Activated CD4-positive, alpha-beta T cell treated with anti-CD3 and anti-CD28 coated beads, Interleukin-2, amount 10 ng/mL, durations not matched to agents 7 days and 5 days (primary cell): ENCODE measurements around the gene ACADSB. TPM values are rescaled to one million over a fixed set of nuclear protein-coding genes. Genes with fewer than 3 reads are reported as not detected.
A peak's percentile ranks its signal among the peaks of the same experiment; 100 is the strongest.

Experiments
- CTCF ChIA-PET: fragments of 350-600 bp; sonication (Branson Sonifier 250); formaldehyde crosslinking; loops from one replicate; lab custom pipeline; 2021; ENCODE audit warnings: antibody characterized with exemption; lab: Charles Lee
- POLR2A ChIA-PET: fragments of 350-600 bp; sonication (Branson Sonifier 250); formaldehyde crosslinking; loops from one replicate; lab custom pipeline; 2021; ENCODE audit warnings: antibody characterized with exemption; lab: Charles Lee
- DNase-seq: peaks from one replicate; pipeline ENCODE4 v3.0.0-alpha.2; 2020
- H3K27ac Mint-ChIP-seq: one replicate; pipeline ENCODE4 v1.8.0; 2021; ENCODE audit warnings: mild to moderate bottlenecking, moderate library complexity, mixed read lengths
- H3K27me3 Mint-ChIP-seq: one replicate; pipeline ENCODE4 v1.8.0; 2021; ENCODE audit warnings: mixed read lengths
- H3K36me3 Mint-ChIP-seq: one replicate; pipeline ENCODE4 v1.8.0; 2021; ENCODE audit warnings: low read depth, mixed read lengths
- H3K4me1 Mint-ChIP-seq: one replicate; pipeline ENCODE4 v1.8.0; 2021; ENCODE audit warnings: mixed read lengths
- H3K4me3 Mint-ChIP-seq: one replicate; pipeline ENCODE4 v1.8.0; 2021; ENCODE audit warnings: mild to moderate bottlenecking, moderate library complexity, mixed read lengths
- H3K9me3 Mint-ChIP-seq: one replicate; pipeline ENCODE4 v1.8.0; 2021; ENCODE audit warnings: mixed read lengths
- total RNA-seq, 2 experiments: library from RNA; stranded (reverse); gene quantifications; one replicate each; pipeline ENCODE4 v1.2.3, GENCODE V29; 2021

Gene ACADSB
- 10 to 100 TPM; 21.4 to 25.1 TPM for total RNA-seq

DNA sequence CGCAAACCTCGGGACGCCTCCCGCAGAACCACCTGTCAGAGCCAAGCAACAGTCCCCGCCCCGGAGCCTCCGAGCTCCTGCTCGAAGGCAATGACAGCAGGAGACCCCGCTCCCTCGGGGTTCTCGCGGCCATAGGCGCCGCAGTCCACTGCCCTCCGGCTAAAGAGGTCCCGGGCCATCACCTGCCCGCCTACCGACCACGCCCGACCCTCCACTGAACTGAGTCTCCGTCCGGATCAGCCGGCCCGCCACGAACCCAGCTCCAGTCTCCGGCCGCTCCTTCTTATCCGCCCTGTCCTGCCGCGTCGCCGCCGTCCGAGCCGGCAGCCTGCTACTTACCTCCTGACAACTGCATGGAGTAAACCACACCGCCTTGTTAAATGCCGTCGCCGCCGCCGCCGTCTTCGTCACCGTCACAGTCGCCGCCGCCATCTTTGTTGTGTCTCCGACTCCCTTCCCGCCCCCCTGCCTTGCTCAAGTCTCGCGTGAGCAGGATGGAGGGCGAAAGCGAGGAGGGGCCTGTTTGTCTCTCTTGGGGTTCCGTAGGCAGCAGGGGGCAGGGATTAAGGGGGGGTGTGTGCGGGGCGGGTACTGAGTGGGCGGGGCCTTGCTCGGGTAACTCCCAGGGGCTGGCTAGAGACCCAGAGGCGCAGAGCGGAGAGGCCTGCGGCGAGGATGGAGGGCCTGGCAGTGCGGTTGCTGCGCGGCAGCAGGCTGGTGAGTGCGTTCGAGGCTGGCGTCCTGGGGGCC lies at the start of gene ACADSB, which contains the start of gene IKZF5:
Gene ACADSB (plus strand): TSS at position 652 of the 750 bp plus-strand sequence. CDS start 24 bp downstream, at position 676.
Gene IKZF5 (minus strand): TSS at position 441 of the 750 bp plus-strand sequence. CDS start 10,170 bp downstream, outside the sequence.
- Mint-ChIP-seq H3K4me1 (peaks cover 40% of the 10 kb centered on the region), H3K27ac (peak within 1 kb of the TSS; percentile 100), H3K27me3 (no peaks in the 10 kb centered on the region), H3K4me3 (peak within 1 kb of the TSS; percentile 92), H3K36me3 (peaks cover 11% of the 10 kb centered on the region), H3K9me3 (no peaks in the 10 kb centered on the region)
- DNase-seq = peak; percentile 98
- CTCF ChIA-PET = interaction anchor here (1.1 to 1.3 kb wide), 2 partner anchors 11 to 29 kb away, joined by 3 read pairs; partner anchors contain the start of gene PSTK
- POLR2A ChIA-PET = interaction anchor here (0.8 kb wide), 1 partner anchor 28 kb away, joined by 3 read pairs; the partner anchor contains the start of gene PSTK

DNA sequence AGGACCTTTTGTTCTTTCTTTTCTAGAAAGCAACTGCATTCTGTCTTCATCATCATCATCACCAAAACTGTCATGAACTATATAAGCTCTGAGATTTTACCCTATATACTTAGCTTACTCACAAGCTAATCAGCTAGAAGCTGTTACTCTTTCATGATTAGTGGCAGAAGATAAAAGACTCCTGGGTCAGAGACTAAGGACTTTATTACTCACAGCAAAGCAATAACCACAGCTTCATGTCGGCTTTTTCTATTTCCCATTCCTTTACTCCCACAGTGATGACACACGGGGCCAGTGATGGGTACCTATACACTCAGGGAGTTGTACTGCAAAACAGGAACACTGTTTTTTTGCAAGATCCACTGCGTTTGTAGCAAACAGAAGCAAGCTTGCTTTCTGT lies 46.4 kb upstream of the ACADSB start:
- ChIA-PET POLR2A (no interaction called here), CTCF (interaction anchor here (2.5 kb wide), 1 partner anchor 17 kb away, joined by 10 read pairs; the partner anchor contains the start of gene PSTK)
- Mint-ChIP-seq H3K4me1 (no peaks in the 10 kb centered on the region), H3K36me3 (peaks cover 4% of the 10 kb centered on the region), H3K4me3 (no peak overlapping the region), H3K9me3 (peaks cover 19% of the 10 kb centered on the region), H3K27ac (no peak overlapping the region), H3K27me3 (peaks cover 21% of the 10 kb centered on the region)
- no peak for DNase-seq

DNA sequence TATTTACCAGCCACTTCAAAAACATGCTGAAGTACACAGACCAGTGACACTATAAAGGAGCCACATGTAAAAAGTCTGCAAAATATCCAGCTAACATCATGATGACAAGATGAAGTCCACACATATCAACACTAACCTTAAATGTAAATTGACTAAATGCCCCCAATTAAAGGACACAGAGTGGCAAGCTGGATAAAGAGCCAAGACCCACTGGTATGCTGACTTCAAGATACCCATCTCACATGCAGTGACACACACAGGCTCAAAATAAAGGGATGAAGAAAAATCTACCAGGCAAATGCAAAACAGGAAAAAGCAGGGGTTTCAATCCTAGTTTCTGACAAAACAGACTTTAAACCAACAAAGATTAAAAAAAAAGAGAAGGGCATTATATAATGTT lies 41.9 kb upstream of the ACADSB start:
- no peaks in the 10 kb centered on the region for H3K4me1 Mint-ChIP-seq
- H3K36me3 Mint-ChIP-seq = peaks cover 5% of the 10 kb centered on the region
- peaks cover 29% of the 10 kb centered on the region for H3K9me3 Mint-ChIP-seq
- H3K27ac Mint-ChIP-seq = no peak overlapping the region
- POLR2A ChIA-PET = no interaction called here
- H3K27me3 Mint-ChIP-seq = peaks cover 24% of the 10 kb centered on the region
- CTCF ChIA-PET = interaction anchor here (0.8 kb wide), 1 partner anchor 28 kb away, joined by 3 read pairs; no protein-coding TSS in a partner anchor
- no peak overlapping the region for H3K4me3 Mint-ChIP-seq
- DNase-seq = no peak

DNA sequence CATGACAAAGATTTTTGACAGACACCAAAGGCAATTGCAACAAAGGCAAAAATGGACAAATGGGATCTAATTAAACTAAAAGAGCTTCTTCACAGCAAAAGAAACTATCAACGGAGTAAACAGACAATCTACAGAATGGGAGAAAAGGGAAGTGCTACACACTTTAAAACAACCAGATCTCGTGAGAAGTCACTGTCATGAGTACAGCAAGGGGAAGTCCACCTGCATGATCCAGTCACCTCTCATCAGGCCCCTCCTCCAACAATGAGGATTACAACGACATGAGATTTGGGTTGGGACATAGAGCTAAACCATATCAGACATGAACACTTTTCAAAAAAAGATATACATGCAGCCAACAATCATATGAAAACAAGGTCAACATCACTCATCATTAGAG lies 40.1 kb upstream of the ACADSB start:
- H3K4me1 Mint-ChIP-seq = no peaks in the 10 kb centered on the region
- peaks cover 24% of the 10 kb centered on the region for H3K27me3 Mint-ChIP-seq
- CTCF ChIA-PET = interaction anchor here (2.6 kb wide), 1 partner anchor 11 kb away, joined by 6 read pairs; the partner anchor contains the start of gene PSTK
- peaks cover 29% of the 10 kb centered on the region for H3K9me3 Mint-ChIP-seq
- H3K4me3 Mint-ChIP-seq = no peak overlapping the region
- POLR2A ChIA-PET = no interaction called here
- peaks cover 5% of the 10 kb centered on the region for H3K36me3 Mint-ChIP-seq
- DNase-seq = no peak
- H3K27ac Mint-ChIP-seq = no peak overlapping the region

DNA sequence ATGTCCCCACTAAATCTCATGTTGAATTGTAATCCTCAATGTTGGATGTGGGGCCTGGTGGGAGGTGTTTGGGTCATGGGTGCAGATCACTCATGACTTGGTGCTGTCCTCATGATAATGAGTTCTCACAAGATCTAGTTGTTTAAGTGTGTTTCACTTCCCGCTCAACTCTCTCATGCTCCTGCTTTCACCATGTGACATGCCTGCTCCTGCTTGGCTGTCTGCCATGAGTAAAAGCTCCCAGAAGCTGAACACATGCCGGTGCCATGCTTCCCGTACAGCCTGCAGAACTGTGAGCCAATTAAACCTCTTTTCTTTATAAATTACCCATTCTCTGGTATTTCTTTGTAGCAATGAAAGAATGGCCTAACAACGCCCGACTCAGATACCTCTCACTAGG lies 34.8 kb upstream of the ACADSB start:
- DNase-seq = no peak
- H3K27me3 Mint-ChIP-seq = peaks cover 10% of the 10 kb centered on the region
- no peak overlapping the region for H3K4me3 Mint-ChIP-seq
- H3K9me3 Mint-ChIP-seq = peaks cover under 1% of the 10 kb centered on the region
- ChIA-PET POLR2A (no interaction called here), CTCF (no interaction called here)
- peaks cover 1% of the 10 kb centered on the region for H3K36me3 Mint-ChIP-seq
- no peaks in the 10 kb centered on the region for H3K4me1 Mint-ChIP-seq
- H3K27ac Mint-ChIP-seq = no peak overlapping the region

DNA sequence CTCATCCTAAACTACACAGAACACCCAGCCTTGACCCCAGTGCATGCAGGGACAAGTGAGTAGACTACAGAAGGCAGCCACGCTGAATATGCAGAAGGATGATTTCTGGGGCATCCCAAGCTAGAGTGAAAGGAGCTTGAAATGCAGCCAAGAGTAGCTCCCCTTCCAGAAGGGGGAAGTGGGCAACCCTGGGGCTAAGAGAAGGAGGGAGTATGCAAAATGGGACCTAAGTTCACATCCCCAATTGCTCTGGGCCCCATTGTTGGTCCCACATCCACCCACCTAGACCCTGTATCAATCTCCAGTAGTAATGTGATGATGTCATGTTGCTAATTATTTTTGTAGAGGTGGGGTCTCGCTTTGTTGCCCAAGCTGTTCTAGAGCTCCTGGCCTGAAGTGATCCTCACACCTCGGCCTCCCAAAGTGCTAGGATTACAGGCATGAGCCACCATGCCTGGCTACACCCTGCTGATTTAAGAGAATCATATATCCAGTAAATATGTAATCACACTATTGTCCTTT lies 34.2 kb upstream of the ACADSB start:
- no peak for DNase-seq
- peaks cover under 1% of the 10 kb centered on the region for H3K4me1 Mint-ChIP-seq
- CTCF ChIA-PET = no interaction called here
- peaks cover 10% of the 10 kb centered on the region for H3K27me3 Mint-ChIP-seq
- H3K27ac Mint-ChIP-seq = no peak overlapping the region
- POLR2A ChIA-PET = no interaction called here
- no peaks in the 10 kb centered on the region for H3K36me3 Mint-ChIP-seq
- H3K4me3 Mint-ChIP-seq = no peak overlapping the region
- no peaks in the 10 kb centered on the region for H3K9me3 Mint-ChIP-seq

DNA sequence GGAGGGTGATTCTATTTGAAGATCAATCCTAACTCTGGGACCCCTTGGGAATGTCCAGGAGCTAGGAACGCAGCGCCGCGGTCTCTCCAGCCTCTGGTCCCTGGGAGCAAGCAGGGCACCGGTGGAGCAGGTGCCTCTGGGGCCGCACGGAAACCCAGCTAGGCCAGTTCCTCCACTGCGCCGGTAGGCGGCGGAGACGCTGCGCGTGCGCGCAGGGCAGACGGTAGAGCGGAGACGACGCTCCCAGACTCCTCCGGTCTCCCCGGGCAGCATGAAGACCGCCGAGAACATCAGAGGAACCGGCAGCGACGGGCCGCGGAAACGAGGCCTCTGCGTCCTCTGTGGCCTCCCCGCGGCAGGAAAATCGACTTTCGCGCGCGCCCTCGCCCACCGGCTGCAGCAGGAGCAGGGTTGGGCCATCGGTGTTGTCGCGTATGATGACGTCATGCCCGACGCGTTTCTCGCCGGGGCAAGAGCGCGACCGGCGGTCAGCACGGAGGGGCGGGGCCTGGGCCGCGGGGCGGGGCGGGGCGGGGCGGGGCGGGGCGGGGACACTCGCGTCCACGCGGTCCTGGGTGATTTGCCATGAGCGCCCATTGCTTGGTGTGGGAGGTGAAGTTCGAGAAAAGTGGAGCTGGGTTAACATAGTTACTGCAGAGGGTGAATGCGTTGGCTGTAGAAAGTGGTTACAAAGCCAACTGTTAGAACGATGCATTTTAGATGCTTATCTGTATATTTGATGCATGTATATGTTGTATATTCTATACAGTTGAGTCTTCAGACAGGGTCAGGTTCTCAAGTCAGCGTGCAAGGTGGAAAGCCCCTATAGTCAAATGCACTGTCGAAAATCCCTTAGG lies 28.4 kb upstream of the ACADSB start, which contains the start of gene PSTK:
Gene PSTK (plus strand): TSS at position 193 of the 857 bp plus-strand sequence. CDS start 79 bp downstream, at position 272.
- H3K36me3 Mint-ChIP-seq = no peaks in the 10 kb centered on the region
- peak within 1 kb of the TSS; percentile 82 for H3K4me3 Mint-ChIP-seq
- CTCF ChIA-PET = interaction anchor here (0.6 to 2.4 kb wide), 18 partner anchors 9 to 1057 kb away, joined by 3 to 19 read pairs (median 4); partner anchors contain the start of genes BUB3 and C10orf88
- H3K27me3 Mint-ChIP-seq = peaks cover 10% of the 10 kb centered on the region
- peak within 1 kb of the TSS; percentile 99 for H3K27ac Mint-ChIP-seq
- H3K4me1 Mint-ChIP-seq = peaks cover 19% of the 10 kb centered on the region
- no peaks in the 10 kb centered on the region for H3K9me3 Mint-ChIP-seq
- peak; percentile 90 for DNase-seq
- POLR2A ChIA-PET = interaction anchor here (1.0 kb wide), 1 partner anchor 28 kb away, joined by 3 read pairs; no protein-coding TSS in a partner anchor

DNA sequence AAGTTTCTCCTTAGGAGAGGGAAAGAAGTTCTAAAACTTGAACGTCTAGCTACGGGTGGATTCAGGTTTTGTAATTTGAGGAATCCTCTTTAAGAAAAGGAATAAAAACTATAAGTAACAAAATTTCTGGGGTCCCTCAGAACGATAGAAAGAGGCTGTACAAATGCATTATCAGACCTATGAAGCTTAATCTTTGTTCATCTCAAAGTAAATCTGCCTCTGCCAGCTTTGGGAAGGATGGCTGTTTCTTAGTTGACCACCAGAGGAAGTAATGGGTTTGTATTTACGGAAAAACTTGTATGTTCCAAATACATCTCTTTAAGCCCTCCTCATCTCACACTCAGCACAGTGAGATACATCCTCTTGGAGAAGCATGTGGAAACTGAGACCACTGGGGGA lies 27.7 kb upstream of the ACADSB start:
- Mint-ChIP-seq H3K4me1 (peaks cover 19% of the 10 kb centered on the region), H3K4me3 (peak overlapping the region; percentile 82), H3K27me3 (peaks cover 10% of the 10 kb centered on the region), H3K9me3 (no peaks in the 10 kb centered on the region), H3K36me3 (no peaks in the 10 kb centered on the region), H3K27ac (peak overlapping the region; percentile 99)
- DNase-seq = no peak
- ChIA-PET CTCF (interaction anchor here (0.7 to 2.4 kb wide), 9 partner anchors 9 to 173 kb away, joined by 3 to 19 read pairs (median 4); partner anchors contain the start of genes BUB3 and C10orf88), POLR2A (interaction anchor here (1.0 kb wide), 1 partner anchor 27 kb away, joined by 3 read pairs; no protein-coding TSS in a partner anchor)

DNA sequence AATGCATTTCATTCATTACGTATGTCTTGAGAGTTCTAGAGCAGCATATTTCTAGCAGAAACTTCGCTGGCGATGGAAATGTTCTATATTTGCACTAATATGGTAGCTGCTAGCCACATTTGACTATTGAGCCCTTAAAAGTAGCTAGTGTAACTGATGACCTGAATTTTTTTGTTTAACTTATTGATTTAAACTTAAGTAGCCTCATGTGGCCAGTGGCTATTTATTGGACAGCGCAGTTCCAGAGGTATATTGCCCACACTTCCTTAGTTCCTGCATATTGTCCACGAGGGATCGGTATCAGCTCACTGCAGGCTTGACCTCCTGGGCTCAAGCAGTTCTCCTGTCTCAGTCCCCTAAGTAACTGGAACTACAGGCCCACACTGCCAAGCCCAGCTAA lies 24.9 kb upstream of the ACADSB start:
- peaks cover 19% of the 10 kb centered on the region for H3K4me1 Mint-ChIP-seq
- no peaks in the 10 kb centered on the region for H3K36me3 Mint-ChIP-seq
- DNase-seq = no peak
- no peaks in the 10 kb centered on the region for H3K27me3 Mint-ChIP-seq
- no peaks in the 10 kb centered on the region for H3K9me3 Mint-ChIP-seq
- ChIA-PET POLR2A (no interaction called here), CTCF (interaction anchor here (0.6 to 1.6 kb wide), 2 partner anchors 11 to 19 kb away, joined by 5 to 6 read pairs; no protein-coding TSS in a partner anchor)
- no peak overlapping the region for H3K27ac Mint-ChIP-seq
- no peak overlapping the region for H3K4me3 Mint-ChIP-seq

DNA sequence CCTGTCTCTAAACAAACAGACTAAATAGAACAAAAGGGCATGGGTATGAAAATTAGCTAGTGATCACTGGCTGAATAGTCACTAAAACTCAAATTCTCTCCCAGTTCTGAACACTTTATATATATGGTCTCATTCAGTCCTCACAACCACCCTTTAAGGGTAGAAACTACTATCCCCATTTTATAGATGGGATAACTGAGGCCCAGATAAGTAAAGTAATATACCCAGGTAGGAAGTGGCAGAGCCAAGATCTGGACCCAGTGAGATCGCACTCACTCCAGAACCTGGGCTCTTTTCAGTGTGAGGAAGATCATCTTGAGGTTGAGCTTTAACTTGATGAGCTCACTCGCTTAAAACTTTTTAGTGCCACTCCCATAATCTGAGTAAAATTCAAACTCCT lies 24.1 kb upstream of the ACADSB start:
- CTCF ChIA-PET = interaction anchor here (1.6 to 1.7 kb wide), 2 partner anchors 10 to 13 kb away, joined by 5 to 6 read pairs; no protein-coding TSS in a partner anchor
- H3K27me3 Mint-ChIP-seq = no peaks in the 10 kb centered on the region
- H3K36me3 Mint-ChIP-seq = no peaks in the 10 kb centered on the region
- no peak overlapping the region for H3K4me3 Mint-ChIP-seq
- no peak for DNase-seq
- no peaks in the 10 kb centered on the region for H3K9me3 Mint-ChIP-seq
- peaks cover 18% of the 10 kb centered on the region for H3K4me1 Mint-ChIP-seq
- H3K27ac Mint-ChIP-seq = no peak overlapping the region
- POLR2A ChIA-PET = no interaction called here

DNA sequence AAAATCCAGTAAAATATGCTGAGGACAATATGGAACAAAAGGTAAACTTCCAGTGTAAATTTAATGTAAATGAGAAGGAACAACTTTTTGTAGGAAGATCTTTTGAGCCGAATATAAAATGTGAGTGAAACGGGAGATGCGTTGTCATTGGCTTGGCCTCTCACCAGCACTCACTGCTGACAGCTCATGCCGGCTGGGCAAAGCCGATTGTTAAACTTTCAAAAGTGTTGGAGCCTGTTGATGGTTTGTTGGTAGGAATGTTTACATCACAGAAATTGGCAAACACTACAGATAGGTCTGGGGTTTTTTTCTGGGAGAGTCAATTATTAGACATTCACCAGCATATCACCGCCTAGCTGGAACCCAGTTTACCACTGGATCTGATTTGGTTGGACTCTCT lies 22.5 kb upstream of the ACADSB start:
- no peak overlapping the region for H3K4me3 Mint-ChIP-seq
- H3K4me1 Mint-ChIP-seq = peaks cover 5% of the 10 kb centered on the region
- no peaks in the 10 kb centered on the region for H3K27me3 Mint-ChIP-seq
- no peak for DNase-seq
- no peak overlapping the region for H3K27ac Mint-ChIP-seq
- H3K9me3 Mint-ChIP-seq = no peaks in the 10 kb centered on the region
- H3K36me3 Mint-ChIP-seq = peaks cover 2% of the 10 kb centered on the region
- ChIA-PET POLR2A (no interaction called here), CTCF (interaction anchor here (0.7 kb wide), 1 partner anchor 32 kb away, joined by 3 read pairs; no protein-coding TSS in a partner anchor)

DNA sequence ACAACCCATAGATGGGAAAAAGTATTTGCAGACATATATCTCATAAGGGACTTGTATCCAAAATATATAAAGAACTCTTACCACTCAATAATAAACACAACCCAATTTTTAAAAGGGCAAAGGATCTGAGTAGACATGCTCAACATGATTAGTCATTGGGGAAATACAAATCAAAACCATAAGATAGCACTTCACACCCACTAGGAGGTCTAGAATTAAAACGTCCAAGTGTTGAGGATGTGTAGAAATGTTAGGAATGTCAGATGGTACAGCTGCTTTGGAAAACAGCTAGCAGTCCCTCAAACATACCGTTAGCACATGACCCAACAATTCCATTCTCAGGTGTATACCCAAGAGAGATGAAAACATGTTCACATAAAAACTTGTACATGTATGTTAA lies 20.3 kb upstream of the ACADSB start:
- CTCF ChIA-PET = interaction anchor here (1.7 to 3.7 kb wide), 2 partner anchors 8 to 19 kb away, joined by 4 to 19 read pairs; partner anchors contain the start of gene PSTK
- Mint-ChIP-seq H3K4me1 (no peaks in the 10 kb centered on the region), H3K27me3 (no peaks in the 10 kb centered on the region), H3K9me3 (no peaks in the 10 kb centered on the region), H3K27ac (no peak overlapping the region), H3K4me3 (no peak overlapping the region), H3K36me3 (peaks cover 8% of the 10 kb centered on the region)
- no peak for DNase-seq
- POLR2A ChIA-PET = no interaction called here
